ENCODE measurements around the gene MRO.

MRO gene

DNA sequence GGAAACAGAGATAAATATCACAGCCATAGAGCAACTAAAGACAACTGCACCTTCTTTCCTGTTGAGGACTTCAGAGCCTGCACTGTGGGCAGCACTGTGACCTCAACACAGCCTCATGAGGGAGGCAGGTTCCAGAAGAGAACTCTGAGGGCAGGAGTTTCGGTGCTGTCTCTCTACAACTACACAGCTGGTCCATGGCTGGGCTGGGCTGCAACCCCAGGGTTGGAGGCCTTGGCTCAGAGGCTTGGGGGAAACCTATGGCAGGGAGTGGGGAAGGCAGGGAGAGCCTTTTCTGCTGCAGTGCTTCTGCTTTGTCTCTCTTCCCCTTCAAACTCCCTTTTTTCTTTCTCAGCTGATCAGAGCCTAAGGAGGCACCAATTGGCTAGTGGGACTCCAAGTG, 66.5 kb downstream of the MRO start:
- no peak overlapping the region for H3K4me3 ChIP-seq (ENCODE audit: low read length)
- H3K36me3 ChIP-seq (ENCODE audit: control insufficient read depth, insufficient read depth, low read length, severe bottlenecking) = no peaks in the 10 kb centered on the region
- peaks cover 11% of the 10 kb centered on the region for H3K9me3 ChIP-seq (ENCODE audit: control insufficient read depth, low read length)
- no peak overlapping the region for H3K9ac ChIP-seq (ENCODE audit: low read length)
- H3K27me3 ChIP-seq (replicated peaks; ENCODE audit: control insufficient read depth, insufficient read depth, low read length) = peaks cover 16% of the 10 kb centered on the region
- no peaks in the 10 kb centered on the region for H3K4me1 ChIP-seq (ENCODE audit: control insufficient read depth, insufficient read depth, low read length)
- no peak for DNase-seq (ENCODE audit: low read depth)

DNA sequence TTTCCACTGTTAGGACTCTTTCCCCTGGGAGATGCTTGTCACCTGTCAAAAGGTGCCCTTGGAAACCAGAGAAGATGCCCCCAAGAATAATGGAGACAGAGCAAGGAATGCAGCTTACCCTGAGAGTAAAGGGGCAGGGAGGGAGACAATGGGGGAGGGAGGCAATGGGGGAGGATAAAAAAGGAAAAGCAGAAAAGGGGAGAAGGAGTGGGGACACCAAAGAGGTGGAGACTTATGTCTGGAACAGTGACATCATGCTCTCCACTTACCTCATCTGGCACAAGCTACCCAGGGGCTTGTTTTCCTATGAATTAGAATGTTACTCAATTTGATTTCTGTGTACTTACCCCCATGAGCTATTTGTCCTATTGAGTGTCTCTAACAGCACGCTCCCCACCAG, 67.9 kb downstream of the MRO start:
- peaks cover 15% of the 10 kb centered on the region for H3K27me3 ChIP-seq (replicated peaks; ENCODE audit: control insufficient read depth, insufficient read depth, low read length)
- no peaks in the 10 kb centered on the region for H3K36me3 ChIP-seq (ENCODE audit: control insufficient read depth, insufficient read depth, low read length, severe bottlenecking)
- no peaks in the 10 kb centered on the region for H3K4me1 ChIP-seq (ENCODE audit: control insufficient read depth, insufficient read depth, low read length)
- no peak overlapping the region for H3K4me3 ChIP-seq (ENCODE audit: low read length)
- no peak overlapping the region for H3K9ac ChIP-seq (ENCODE audit: low read length)
- no peak for DNase-seq (ENCODE audit: low read depth)
- peaks cover 15% of the 10 kb centered on the region for H3K9me3 ChIP-seq (ENCODE audit: control insufficient read depth, low read length)

DNA sequence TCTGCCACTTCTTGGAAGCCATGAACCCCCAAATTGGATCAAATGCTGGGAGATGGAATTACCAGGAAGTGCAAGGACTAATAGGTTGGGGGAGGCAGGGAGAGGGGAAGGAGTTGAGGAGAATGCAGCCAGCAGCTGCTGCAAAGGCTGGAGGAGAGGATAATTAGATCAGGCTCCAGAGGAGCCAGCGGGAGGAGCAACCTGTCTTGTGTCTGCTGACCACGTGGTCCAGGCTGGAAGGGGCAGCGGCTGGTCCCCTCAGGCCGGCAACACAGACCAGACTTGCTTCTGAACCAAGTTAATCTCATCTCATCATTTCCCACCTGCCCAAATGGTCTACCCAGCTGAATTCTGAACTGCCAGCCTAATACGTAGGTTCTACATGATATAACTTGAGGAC, 68.3 kb downstream of the MRO start:
- no peak overlapping the region for H3K9ac ChIP-seq (ENCODE audit: low read length)

DNA sequence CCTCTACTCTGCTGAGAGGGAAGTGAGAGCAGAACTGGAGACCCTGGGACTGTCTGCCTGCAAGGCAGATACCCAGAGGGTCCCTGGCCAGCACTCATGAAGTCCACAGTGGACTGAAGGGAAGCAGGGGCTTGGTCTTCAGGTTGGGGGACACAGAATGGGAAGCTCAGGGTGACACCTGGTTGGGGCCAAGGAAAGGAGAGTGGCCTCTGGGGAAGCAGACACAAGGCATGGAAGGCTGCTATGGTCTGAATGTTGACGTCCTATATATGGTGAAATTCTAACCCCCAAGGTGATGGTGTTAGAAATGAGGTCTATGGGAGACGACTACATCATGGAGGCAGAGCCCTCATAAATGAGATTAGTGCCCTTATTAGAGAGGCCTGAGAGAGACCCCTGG, 69.3 kb downstream of the MRO start:
- no peaks in the 10 kb centered on the region for H3K4me1 ChIP-seq (ENCODE audit: control insufficient read depth, insufficient read depth, low read length)
- no peaks in the 10 kb centered on the region for H3K36me3 ChIP-seq (ENCODE audit: control insufficient read depth, insufficient read depth, low read length, severe bottlenecking)
- peaks cover 15% of the 10 kb centered on the region for H3K27me3 ChIP-seq (replicated peaks; ENCODE audit: control insufficient read depth, insufficient read depth, low read length)
- DNase-seq (ENCODE audit: low read depth) = no peak
- no peak overlapping the region for H3K4me3 ChIP-seq (ENCODE audit: low read length)
- H3K9ac ChIP-seq (ENCODE audit: low read length) = no peak overlapping the region
- H3K9me3 ChIP-seq (ENCODE audit: control insufficient read depth, low read length) = peaks cover 15% of the 10 kb centered on the region

More for the DNA sequence above, 68.3 kb downstream of the MRO start:
- Histone ChIP-seq H3K4me3 (ENCODE audit: low read length) (no peak overlapping the region), H3K4me1 (ENCODE audit: control insufficient read depth, insufficient read depth, low read length) (no peaks in the 10 kb centered on the region), H3K27me3 (replicated peaks; ENCODE audit: control insufficient read depth, insufficient read depth, low read length) (peaks cover 15% of the 10 kb centered on the region), H3K9me3 (ENCODE audit: control insufficient read depth, low read length) (peaks cover 15% of the 10 kb centered on the region), H3K36me3 (ENCODE audit: control insufficient read depth, insufficient read depth, low read length, severe bottlenecking) (no peaks in the 10 kb centered on the region)
- no peak for DNase-seq (ENCODE audit: low read depth)

DNA sequence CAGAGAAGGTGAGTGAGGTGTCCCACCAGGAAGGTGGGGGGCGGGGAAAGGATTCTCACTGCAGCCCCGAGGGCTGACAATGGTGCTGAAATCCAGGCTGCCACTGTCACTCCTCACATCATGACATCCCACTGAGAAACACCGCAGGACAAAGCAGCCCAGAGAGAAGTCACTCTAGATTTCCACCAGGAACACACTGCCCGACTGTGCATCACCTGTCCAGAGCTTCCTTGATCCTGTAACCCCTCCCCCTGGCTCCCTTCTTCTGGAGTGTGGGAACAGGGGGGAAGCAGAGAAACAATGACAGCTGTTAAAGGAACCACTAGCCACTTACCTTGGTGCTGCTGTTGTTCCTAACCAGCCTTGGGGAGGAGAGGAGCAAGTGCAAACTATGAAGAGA, 69.9 kb downstream of the MRO start:
- Histone ChIP-seq H3K4me1 (ENCODE audit: control insufficient read depth, insufficient read depth, low read length) (no peaks in the 10 kb centered on the region), H3K27me3 (replicated peaks; ENCODE audit: control insufficient read depth, insufficient read depth, low read length) (peaks cover 15% of the 10 kb centered on the region), H3K9ac (ENCODE audit: low read length) (no peak overlapping the region), H3K4me3 (ENCODE audit: low read length) (no peak overlapping the region), H3K36me3 (ENCODE audit: control insufficient read depth, insufficient read depth, low read length, severe bottlenecking) (no peaks in the 10 kb centered on the region), H3K9me3 (ENCODE audit: control insufficient read depth, low read length) (peaks cover 13% of the 10 kb centered on the region)
- DNase-seq (ENCODE audit: low read depth) = no peak

DNA sequence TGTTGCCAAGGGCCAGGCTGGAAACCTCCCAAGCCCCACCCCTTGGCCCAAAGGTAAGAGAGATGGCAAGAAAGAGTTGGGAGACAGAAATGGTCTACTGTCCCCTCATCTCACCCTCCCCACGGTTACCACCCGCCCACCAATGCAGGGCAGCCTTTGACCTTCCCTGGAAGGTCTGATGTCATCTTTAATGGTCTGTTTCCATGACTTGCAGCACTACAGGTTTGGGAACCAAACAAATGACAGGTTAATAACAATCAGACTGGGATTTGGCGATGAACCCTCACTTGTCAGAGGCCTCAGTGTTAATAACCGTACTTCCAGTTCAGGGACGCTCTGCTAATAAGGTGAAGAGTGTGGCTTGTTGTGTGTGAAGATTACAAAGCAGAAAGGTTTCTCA, 70.4 kb downstream of the MRO start:
- no peak for DNase-seq (ENCODE audit: low read depth)
- Histone ChIP-seq H3K4me3 (ENCODE audit: low read length) (no peak overlapping the region), H3K9me3 (ENCODE audit: control insufficient read depth, low read length) (peaks cover 7% of the 10 kb centered on the region), H3K4me1 (ENCODE audit: control insufficient read depth, insufficient read depth, low read length) (no peaks in the 10 kb centered on the region), H3K9ac (ENCODE audit: low read length) (no peak overlapping the region), H3K27me3 (replicated peaks; ENCODE audit: control insufficient read depth, insufficient read depth, low read length) (peaks cover 13% of the 10 kb centered on the region), H3K36me3 (ENCODE audit: control insufficient read depth, insufficient read depth, low read length, severe bottlenecking) (no peaks in the 10 kb centered on the region)

DNA sequence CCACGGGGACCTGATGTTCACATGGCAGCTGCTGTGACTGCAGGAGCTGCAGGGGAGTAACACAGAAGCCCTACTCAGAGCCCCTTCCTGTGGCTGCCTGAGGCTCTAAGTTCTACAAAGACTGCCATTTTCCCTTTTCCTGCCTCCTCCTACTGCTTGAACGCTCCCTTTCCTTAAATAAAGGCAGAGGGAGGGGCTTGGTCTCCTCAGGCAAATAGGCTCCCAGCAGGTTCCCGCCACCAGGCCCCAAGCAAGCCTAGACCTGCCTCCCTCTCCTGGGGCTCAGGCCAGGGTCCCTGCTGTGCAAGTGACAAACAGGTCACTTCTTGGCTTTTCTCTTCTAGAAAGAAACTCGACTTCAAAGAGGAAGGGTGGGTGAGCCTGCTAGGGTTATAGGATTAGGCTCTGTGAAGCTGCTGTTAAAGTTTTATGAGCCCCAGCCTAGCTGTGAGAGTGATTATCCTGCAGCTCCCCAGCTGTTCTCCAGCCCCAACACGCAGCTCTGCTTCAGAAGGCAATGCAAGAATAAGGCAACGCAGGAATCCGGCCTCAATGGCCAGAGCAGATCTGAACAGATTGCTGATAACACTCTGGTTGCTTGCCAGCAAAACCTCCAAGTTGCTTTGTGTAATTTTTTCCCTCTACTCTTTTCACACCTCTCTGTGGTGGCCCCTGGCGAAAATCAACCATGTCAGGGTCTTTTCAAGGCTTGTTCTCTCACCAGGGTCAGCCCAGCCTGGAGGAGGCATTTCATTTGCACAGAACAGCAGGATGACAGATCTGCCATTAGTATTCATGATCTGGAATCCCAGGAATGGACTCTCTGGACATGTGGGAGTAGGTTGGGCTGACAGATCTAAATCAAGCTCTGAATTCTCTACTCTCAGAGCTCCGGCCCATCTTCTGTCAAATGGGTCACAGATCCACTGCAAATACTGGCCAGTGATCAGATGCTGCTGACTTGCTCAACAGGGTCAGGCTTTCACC, 71.3 kb downstream of the MRO start:
- Histone ChIP-seq H3K4me1 (ENCODE audit: control insufficient read depth, insufficient read depth, low read length) (no peaks in the 10 kb centered on the region), H3K27me3 (replicated peaks; ENCODE audit: control insufficient read depth, insufficient read depth, low read length) (peaks cover 12% of the 10 kb centered on the region), H3K4me3 (ENCODE audit: low read length) (no peak overlapping the region), H3K36me3 (ENCODE audit: control insufficient read depth, insufficient read depth, low read length, severe bottlenecking) (no peaks in the 10 kb centered on the region), H3K9me3 (ENCODE audit: control insufficient read depth, low read length) (peaks cover 7% of the 10 kb centered on the region), H3K9ac (ENCODE audit: low read length) (no peak overlapping the region)
- no peak for DNase-seq (ENCODE audit: low read depth)

DNA sequence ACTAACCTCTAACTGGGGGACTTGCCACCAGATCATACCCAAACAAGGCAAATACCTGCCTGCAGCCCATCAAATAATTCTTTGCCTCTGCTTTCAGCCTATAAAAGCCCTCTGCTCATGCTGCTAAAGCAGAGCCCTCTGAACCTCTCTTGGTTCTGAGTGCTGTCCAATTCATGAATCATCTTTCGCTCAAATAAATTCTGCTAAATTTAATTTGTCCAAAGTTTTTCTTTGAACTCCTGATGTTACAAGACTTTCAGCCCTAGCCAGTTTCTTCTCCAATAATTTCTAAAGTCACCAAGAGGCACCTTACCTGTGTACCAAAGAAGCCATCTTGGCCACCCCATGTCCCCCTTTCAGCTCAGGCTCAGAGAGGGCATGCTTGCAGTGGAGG, 72.0 kb downstream of the MRO start:
- Histone ChIP-seq H3K36me3 (ENCODE audit: control insufficient read depth, insufficient read depth, low read length, severe bottlenecking) (no peaks in the 10 kb centered on the region), H3K27me3 (replicated peaks; ENCODE audit: control insufficient read depth, insufficient read depth, low read length) (peaks cover 12% of the 10 kb centered on the region), H3K4me3 (ENCODE audit: low read length) (no peak overlapping the region), H3K9ac (ENCODE audit: low read length) (no peak overlapping the region), H3K4me1 (ENCODE audit: control insufficient read depth, insufficient read depth, low read length) (no peaks in the 10 kb centered on the region), H3K9me3 (ENCODE audit: control insufficient read depth, low read length) (peaks cover 14% of the 10 kb centered on the region)
- DNase-seq (ENCODE audit: low read depth) = no peak

DNA sequence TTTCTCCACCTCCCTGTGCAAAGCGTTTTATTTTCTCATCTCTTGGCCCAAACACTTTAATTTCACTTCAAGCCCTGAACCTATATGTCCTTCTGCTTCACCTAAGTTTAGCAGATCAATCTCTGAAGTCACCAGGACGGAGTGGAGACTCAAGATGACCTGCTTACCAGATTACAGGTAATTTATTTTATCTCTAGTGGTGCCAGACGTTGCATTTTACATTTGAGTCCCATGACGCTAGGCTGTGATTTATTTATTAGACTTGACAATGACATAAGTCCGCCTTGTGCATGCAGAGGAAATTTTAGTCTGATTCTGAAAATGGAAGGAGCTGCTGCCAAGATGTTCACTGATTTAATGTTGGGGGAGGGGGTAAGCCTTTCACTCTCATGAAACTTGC, 73.9 kb downstream of the MRO start:
- no peak for DNase-seq (ENCODE audit: low read depth)
- Histone ChIP-seq H3K27me3 (replicated peaks; ENCODE audit: control insufficient read depth, insufficient read depth, low read length) (peaks cover 5% of the 10 kb centered on the region), H3K4me1 (ENCODE audit: control insufficient read depth, insufficient read depth, low read length) (no peaks in the 10 kb centered on the region), H3K4me3 (ENCODE audit: low read length) (no peak overlapping the region), H3K36me3 (ENCODE audit: control insufficient read depth, insufficient read depth, low read length, severe bottlenecking) (no peaks in the 10 kb centered on the region), H3K9me3 (ENCODE audit: control insufficient read depth, low read length) (peaks cover 16% of the 10 kb centered on the region), H3K9ac (ENCODE audit: low read length) (no peak overlapping the region)

All from adipocyte (in vitro differentiated cells).